Activated CD4-positive, alpha-beta T cell treated with anti-CD3 and anti-CD28 coated beads for 36 hours (primary cell): ENCODE measurements around the gene PLEKHH3. TPM values are rescaled to one million over a fixed set of nuclear protein-coding genes. Genes with fewer than 3 reads are reported as not detected.
A peak's percentile ranks its signal among the peaks of the same experiment; 100 is the strongest.

Experiments
- ATAC-seq: fragments of 200-7000 bp; cut with Tn5 transposase; one replicate; pipeline ENCODE4 v1.10.0; 2021; ENCODE audit warnings: mild to moderate bottlenecking, moderate library complexity
- CTCF ChIA-PET: fragments of 350-600 bp; sonication (Branson Sonifier 250); formaldehyde crosslinking; loops from one replicate; lab custom pipeline; 2021; ENCODE audit warnings: antibody characterized with exemption; lab: Charles Lee
- POLR2A ChIA-PET: fragments of 350-600 bp; sonication (Branson Sonifier 250); formaldehyde crosslinking; loops from one replicate; lab custom pipeline; 2021; ENCODE audit warnings: antibody characterized with exemption, inconsistent platforms; lab: Charles Lee
- DNase-seq: peaks from one replicate; pipeline ENCODE4 v3.0.0-alpha.2; 2020
- H3K27ac Mint-ChIP-seq: one replicate; pipeline ENCODE4 v1.8.0; 2021; ENCODE audit warnings: mixed read lengths
- H3K27me3 Mint-ChIP-seq: one replicate; pipeline ENCODE4 v1.8.0; 2021; ENCODE audit warnings: mixed read lengths
- H3K36me3 Mint-ChIP-seq: one replicate; pipeline ENCODE4 v1.8.0; 2021; ENCODE audit warnings: low read depth, mixed read lengths
- H3K4me1 Mint-ChIP-seq: one replicate; pipeline ENCODE4 v1.8.0; 2021; ENCODE audit warnings: mixed read lengths
- H3K4me3 Mint-ChIP-seq: one replicate; pipeline ENCODE4 v1.8.0; 2021; ENCODE audit warnings: mild to moderate bottlenecking, moderate library complexity, mixed read lengths
- H3K9me3 Mint-ChIP-seq: one replicate; pipeline ENCODE4 v1.8.0; 2021; ENCODE audit warnings: low read depth, mixed read lengths
- intact Hi-C, 2 experiments: fragments of 100-400 bp; cut with DNase I in 1 of 2; cut with micrococcal nuclease in 1 of 2; formaldehyde crosslinking; loops; one replicate each; pipeline versions ENCODE4 v1.14.2 to v1.15.1; 2022 to 2024; cut with DNase I, micrococcal nuclease
- total RNA-seq, 2 experiments: library from RNA; stranded (reverse); gene quantifications; one replicate each; pipeline ENCODE4 v1.2.3, GENCODE V29; 2021

The PLEKHH3 gene, protein sequence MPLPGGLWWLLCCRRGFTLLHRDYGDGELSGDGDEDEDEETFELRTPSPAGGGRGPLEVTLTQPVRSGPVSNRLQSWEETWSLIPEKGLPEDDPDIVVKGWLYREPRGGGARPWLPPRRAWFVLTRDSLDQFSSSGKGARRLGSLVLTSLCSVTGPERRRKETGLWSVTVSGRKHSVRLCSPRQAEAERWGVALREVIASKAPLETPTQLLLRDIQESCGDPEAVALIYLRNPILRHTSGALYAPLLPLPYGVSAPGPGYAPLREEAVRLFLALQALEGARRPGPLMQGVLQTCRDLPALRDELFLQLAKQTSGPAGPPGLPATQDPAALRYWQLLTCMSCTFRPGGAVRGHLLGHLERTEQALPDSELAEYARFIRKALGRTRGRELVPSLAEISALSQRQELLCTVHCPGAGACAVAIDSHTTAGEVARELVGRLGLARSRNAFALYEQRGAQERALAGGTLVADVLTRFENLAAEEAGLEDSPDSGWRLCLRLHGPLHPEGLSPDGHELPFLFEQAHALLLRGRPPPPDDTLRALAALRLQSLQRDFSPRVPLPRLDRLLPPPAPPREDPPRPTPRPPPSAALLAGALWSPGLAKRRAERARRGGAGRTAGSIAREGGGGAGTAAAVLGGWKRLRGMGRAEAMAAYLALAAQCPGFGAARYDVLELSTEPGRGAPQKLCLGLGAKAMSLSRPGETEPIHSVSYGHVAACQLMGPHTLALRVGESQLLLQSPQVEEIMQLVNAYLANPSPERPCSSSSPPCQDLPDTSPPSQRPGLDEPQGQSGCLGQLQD
- total RNA-seq, result under 1 TPM; 0.73 to 0.97 TPM

GRCh38 chr17:42676424-42677011 is at the start of gene PLEKHH3:
Gene PLEKHH3, minus strand, starts transcription at chr17:42676994. Its CDS starts 431 bp downstream, at chr17:42676563.
- Mint-ChIP-seq H3K4me3 (peak within 1 kb of the TSS; percentile 70), H3K9me3 (no peaks in the 10 kb centered on the region), H3K27me3 (peaks cover 26% of the 10 kb centered on the region), H3K4me1 (peaks cover 46% of the 10 kb centered on the region), H3K36me3 (peaks cover 2% of the 10 kb centered on the region), H3K27ac (peak within 1 kb of the TSS; percentile 69)
- POLR2A ChIA-PET, result interaction anchor here (0.9 kb wide), 1 partner anchor 30 kb away, joined by 3 read pairs; no protein-coding TSS in a partner anchor
- DNase-seq, result no peak
- intact Hi-C loops, result loop anchor here in 1 of 2 experiments (1.0 to 10.0 kb wide), 12 partner anchors 17 to 1446 kb away; partner anchors contain the start of genes COASY, HDAC5, KCNH4 and PTGES3L
- ATAC-seq, result no peak
- CTCF ChIA-PET, result interaction anchor here (0.5 to 1.6 kb wide), 4 partner anchors 67 to 99 kb away, joined by 3 to 5 read pairs (median 4); partner anchors contain the start of genes RAMP2, RETREG3 and TUBG1

GRCh38 chr17:42725143-42725542 is 48.3 kb upstream of the PLEKHH3 start:
- ATAC-seq (no peak), DNase-seq (no peak)
- intact Hi-C loops, result no loop called here
- no peaks in the 10 kb centered on the region for H3K9me3 Mint-ChIP-seq
- POLR2A ChIA-PET, result interaction anchor here (0.5 to 0.6 kb wide), 2 partner anchors 157 to 759 kb away, joined by 3 to 5 read pairs; partner anchors contain the start of gene CNP
- H3K4me1 Mint-ChIP-seq, result peaks cover 2% of the 10 kb centered on the region
- no peak overlapping the region for H3K4me3 Mint-ChIP-seq
- no peak overlapping the region for H3K27ac Mint-ChIP-seq
- H3K36me3 Mint-ChIP-seq, result peaks cover 33% of the 10 kb centered on the region
- no peaks in the 10 kb centered on the region for H3K27me3 Mint-ChIP-seq
- CTCF ChIA-PET, result interaction anchor here (0.6 to 1.9 kb wide), 5 partner anchors 11 to 296 kb away, joined by 3 to 9 read pairs (median 3); no protein-coding TSS in a partner anchor

- DNase-seq, result no peak
- CTCF ChIA-PET, result interaction anchor here (0.6 kb wide), 1 partner anchor 36 kb away, joined by 3 read pairs; no protein-coding TSS in a partner anchor
- ATAC-seq, result no peak
- intact Hi-C loops, result loop anchor here in 1 of 2 experiments (5.0 kb wide), 1 partner anchor 99 kb away; the partner anchor contains the start of gene BECN1
- peaks cover 2% of the 10 kb centered on the region for H3K4me1 Mint-ChIP-seq
- H3K4me3 Mint-ChIP-seq, result no peak overlapping the region
- no peaks in the 10 kb centered on the region for H3K27me3 Mint-ChIP-seq
- POLR2A ChIA-PET, result no interaction called here
- peaks cover 40% of the 10 kb centered on the region for H3K36me3 Mint-ChIP-seq
- no peak overlapping the region for H3K27ac Mint-ChIP-seq
- no peaks in the 10 kb centered on the region for H3K9me3 Mint-ChIP-seq
Measured at GRCh38 chr17:42723636-42724035, 46.8 kb upstream of the PLEKHH3 start.

DNA sequence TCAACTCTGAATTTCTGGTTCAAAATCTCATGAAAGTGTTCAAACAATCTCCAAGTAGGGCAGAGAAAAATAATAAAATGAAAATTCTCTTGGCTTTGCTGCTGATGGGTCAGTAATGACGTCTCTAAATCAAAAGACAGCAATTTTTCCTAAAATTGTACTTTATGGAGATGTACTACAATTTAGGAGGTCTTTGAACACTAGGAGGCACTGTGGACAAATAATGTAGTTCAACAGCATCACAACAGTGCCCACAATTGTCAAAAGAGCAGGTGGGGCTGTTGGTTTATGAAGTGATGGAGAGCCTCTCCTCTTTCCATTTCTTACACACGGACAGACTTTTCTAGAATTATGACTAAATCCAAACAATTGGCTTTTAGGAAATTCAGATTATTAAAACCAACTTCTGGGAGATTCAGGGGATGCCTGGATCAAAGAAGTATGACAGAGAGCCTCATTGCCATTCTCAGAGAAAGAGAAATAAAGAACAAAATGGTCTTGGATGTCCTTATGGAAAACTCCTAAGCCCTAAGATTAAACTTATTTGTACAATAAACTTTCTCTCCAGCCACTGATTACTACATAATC is 44.3 kb upstream of the PLEKHH3 start:
- H3K27ac Mint-ChIP-seq, result no peak overlapping the region
- intact Hi-C loops, result loop anchor here (1.0 to 5.0 kb wide), 4 partner anchors 42 to 216 kb away; partner anchors contain the start of gene BECN1 (in 2 of the 2)
- POLR2A ChIA-PET, result no interaction called here
- no peaks in the 10 kb centered on the region for H3K9me3 Mint-ChIP-seq
- peaks cover 2% of the 10 kb centered on the region for H3K4me1 Mint-ChIP-seq
- H3K27me3 Mint-ChIP-seq, result no peaks in the 10 kb centered on the region
- DNase-seq (peak; percentile 33), ATAC-seq (peak; percentile 90)
- H3K4me3 Mint-ChIP-seq, result no peak overlapping the region
- CTCF ChIA-PET, result interaction anchor here (0.7 to 2.0 kb wide), 5 partner anchors 11 to 792 kb away, joined by 3 to 8 read pairs (median 4); partner anchors contain the start of gene BECN1
- H3K36me3 Mint-ChIP-seq, result peaks cover 49% of the 10 kb centered on the region

- CTCF ChIA-PET, result interaction anchor here (0.6 to 1.8 kb wide), 8 partner anchors 9 to 280 kb away, joined by 3 to 5 read pairs (median 3); partner anchors contain the start of gene PSMC3IP
- POLR2A ChIA-PET, result no interaction called here
- peaks cover 30% of the 10 kb centered on the region for H3K4me1 Mint-ChIP-seq
- DNase-seq, result no peak
- H3K9me3 Mint-ChIP-seq, result no peaks in the 10 kb centered on the region
- no peak overlapping the region for H3K27ac Mint-ChIP-seq
- peaks cover 77% of the 10 kb centered on the region for H3K36me3 Mint-ChIP-seq
- H3K27me3 Mint-ChIP-seq, result no peaks in the 10 kb centered on the region
- no peak for ATAC-seq
- intact Hi-C loops, result no loop called here
- H3K4me3 Mint-ChIP-seq, result no peak overlapping the region
Measured at GRCh38 chr17:42709561-42709960, 32.8 kb upstream of the PLEKHH3 start.

DNA sequence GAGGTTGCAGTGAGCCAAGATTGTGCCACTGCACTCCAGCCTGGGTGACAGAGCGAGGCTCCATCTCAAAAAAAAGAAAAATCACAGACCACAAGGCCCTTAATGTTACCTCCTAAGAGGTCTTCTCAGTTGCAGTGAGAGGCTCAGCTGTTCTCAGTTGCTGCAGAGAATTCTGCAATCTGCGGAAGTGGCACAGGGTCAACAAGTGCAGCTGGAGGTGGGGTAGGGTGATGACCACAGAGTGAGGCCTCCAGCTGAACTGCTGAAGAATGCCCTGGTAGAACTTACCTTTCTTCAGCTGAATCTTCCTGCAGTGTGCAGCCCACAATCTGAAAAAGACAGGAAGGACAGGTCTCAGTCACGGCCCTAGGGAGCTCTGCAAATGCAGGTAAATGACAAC is 31.8 kb upstream of the PLEKHH3 start:
- Mint-ChIP-seq H3K36me3 (peaks cover 81% of the 10 kb centered on the region), H3K27ac (no peak overlapping the region), H3K4me3 (no peak overlapping the region), H3K27me3 (no peaks in the 10 kb centered on the region), H3K4me1 (peaks cover 33% of the 10 kb centered on the region), H3K9me3 (no peaks in the 10 kb centered on the region)
- ATAC-seq (no peak), DNase-seq (no peak)
- POLR2A ChIA-PET, result no interaction called here
- intact Hi-C loops, result no loop called here
- CTCF ChIA-PET, result interaction anchor here (0.8 to 1.8 kb wide), 5 partner anchors 17 to 176 kb away, joined by 3 to 5 read pairs (median 3); no protein-coding TSS in a partner anchor

DNA sequence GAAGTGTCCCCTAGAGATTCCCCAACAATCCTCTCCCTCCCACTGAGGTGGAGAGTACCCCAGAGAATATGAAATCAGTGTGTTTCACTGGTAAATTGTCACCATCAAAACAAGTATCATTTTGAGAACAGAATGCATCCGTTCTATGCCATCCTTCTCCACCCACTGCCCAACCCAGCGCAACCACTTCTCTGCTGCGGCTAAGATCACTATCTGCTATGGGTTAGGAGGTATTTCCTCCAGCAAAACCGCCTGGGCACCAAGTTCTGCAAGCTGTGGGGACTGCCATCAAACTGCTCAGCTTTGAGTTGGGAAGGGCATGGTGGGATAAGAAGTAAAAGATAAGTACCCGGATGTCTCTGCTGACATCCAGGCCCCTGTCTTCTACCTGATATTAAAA is 29.9 kb upstream of the PLEKHH3 start:
- Mint-ChIP-seq H3K36me3 (peaks cover 77% of the 10 kb centered on the region), H3K27me3 (no peaks in the 10 kb centered on the region), H3K27ac (no peak overlapping the region), H3K9me3 (no peaks in the 10 kb centered on the region), H3K4me1 (peaks cover 33% of the 10 kb centered on the region), H3K4me3 (no peak overlapping the region)
- DNase-seq (peak; percentile 67), ATAC-seq (peak; percentile 30)
- ChIA-PET CTCF (interaction anchor here (1.8 kb wide), 1 partner anchor 26 kb away, joined by 5 read pairs; no protein-coding TSS in a partner anchor), POLR2A (interaction anchor here (1.0 kb wide), 1 partner anchor 31 kb away, joined by 3 read pairs; no protein-coding TSS in a partner anchor)
- intact Hi-C loops, result no loop called here

- H3K27ac Mint-ChIP-seq, result no peak overlapping the region
- peak; percentile 88 for ATAC-seq
- POLR2A ChIA-PET, result interaction anchor here (0.6 kb wide), 1 partner anchor 26 kb away, joined by 5 read pairs; no protein-coding TSS in a partner anchor
- intact Hi-C loops, result no loop called here
- peak; percentile 76 for DNase-seq
- no peaks in the 10 kb centered on the region for H3K27me3 Mint-ChIP-seq
- peaks cover 69% of the 10 kb centered on the region for H3K36me3 Mint-ChIP-seq
- CTCF ChIA-PET, result interaction anchor here (0.8 to 1.2 kb wide), 2 partner anchors 115 to 127 kb away, joined by 3 to 5 read pairs; partner anchors contain the start of gene PSMC3IP
- H3K4me3 Mint-ChIP-seq, result no peak overlapping the region
- peaks cover 33% of the 10 kb centered on the region for H3K4me1 Mint-ChIP-seq
- H3K9me3 Mint-ChIP-seq, result no peaks in the 10 kb centered on the region
Measured at GRCh38 chr17:42704837-42705494, 28.2 kb upstream of the PLEKHH3 start.

DNA sequence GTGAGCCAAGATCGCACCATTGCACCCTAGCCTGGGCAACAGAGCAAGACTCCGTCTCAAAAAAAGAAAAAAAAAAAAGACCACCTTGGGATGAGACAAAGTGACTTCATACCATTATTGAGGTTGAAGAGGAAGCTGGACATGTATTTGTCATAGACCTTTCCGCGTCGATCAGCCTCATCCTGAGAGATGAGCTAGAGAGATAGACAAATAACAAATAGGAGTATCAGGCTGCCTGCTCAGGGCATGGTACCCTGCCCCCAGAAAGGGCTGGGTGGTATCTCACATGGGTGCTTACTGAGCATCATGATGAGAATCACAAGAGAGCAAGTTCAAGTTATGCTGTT is 27.7 kb upstream of the PLEKHH3 start:
- DNase-seq (no peak), ATAC-seq (peak; percentile 39)
- no peaks in the 10 kb centered on the region for H3K27me3 Mint-ChIP-seq
- peaks cover 33% of the 10 kb centered on the region for H3K4me1 Mint-ChIP-seq
- H3K27ac Mint-ChIP-seq, result no peak overlapping the region
- POLR2A ChIA-PET, result interaction anchor here (0.6 kb wide), 1 partner anchor 25 kb away, joined by 5 read pairs; no protein-coding TSS in a partner anchor
- no peaks in the 10 kb centered on the region for H3K9me3 Mint-ChIP-seq
- intact Hi-C loops, result no loop called here
- CTCF ChIA-PET, result interaction anchor here (0.6 to 1.2 kb wide), 2 partner anchors 25 to 116 kb away, joined by 3 to 5 read pairs; no protein-coding TSS in a partner anchor
- H3K4me3 Mint-ChIP-seq, result no peak overlapping the region
- peaks cover 64% of the 10 kb centered on the region for H3K36me3 Mint-ChIP-seq

GRCh38 chr17:42702446-42702845 is 25.7 kb upstream of the PLEKHH3 start:
- H3K4me1 Mint-ChIP-seq, result peaks cover 24% of the 10 kb centered on the region
- H3K36me3 Mint-ChIP-seq, result peaks cover 45% of the 10 kb centered on the region
- intact Hi-C loops, result no loop called here
- ChIA-PET POLR2A (no interaction called here), CTCF (no interaction called here)
- no peaks in the 10 kb centered on the region for H3K9me3 Mint-ChIP-seq
- H3K27me3 Mint-ChIP-seq, result no peaks in the 10 kb centered on the region
- no peak overlapping the region for H3K4me3 Mint-ChIP-seq
- DNase-seq (no peak), ATAC-seq (no peak)
- H3K27ac Mint-ChIP-seq, result no peak overlapping the region
